ENCODE data around the gene WFDC5.
"Not testable (repeated sequence)": the region's sequence is repeated elsewhere in the genome, so short reads cannot be mapped to it uniquely, and the experiment has no call there.

WFDC5 gene

GRCh38 chr20:45152405-45152804, 37.4 kb upstream of the WFDC5 start:
- H3K27ac ChIP-seq: no peak overlapping the region
- TF ChIP-seq CTCF (conservative IDR thresholded peaks at IDR 0.05) (no peak), ZFX (IDR thresholded peaks at IDR 0.05) (no peak)

- TF ChIP-seq CTCF (conservative IDR thresholded peaks at IDR 0.05) (no peak), ZFX (IDR thresholded peaks at IDR 0.05) (no peak)
- H3K27ac ChIP-seq: no peak overlapping the region
Measured at GRCh38 chr20:45149062-45149461, 34.1 kb upstream of the WFDC5 start.

GRCh38 chr20:45140836-45141235, 25.9 kb upstream of the WFDC5 start:
- no peak overlapping the region for H3K27ac ChIP-seq
- TF ChIP-seq ZFX (IDR thresholded peaks at IDR 0.05) (no peak), CTCF (conservative IDR thresholded peaks at IDR 0.05) (no peak)

GRCh38 chr20:45139733-45140375, 24.9 kb upstream of the WFDC5 start:
- not testable (repeated sequence) for H3K27ac ChIP-seq

- peak; percentile 96 for TF ChIP-seq CTCF (conservative IDR thresholded peaks at IDR 0.05)
- no peak for TF ChIP-seq ZFX (IDR thresholded peaks at IDR 0.05)
- no peak overlapping the region for H3K27ac ChIP-seq
Measured at GRCh38 chr20:45138561-45139300, 23.8 kb upstream of the WFDC5 start.

- no peak overlapping the region for H3K27ac ChIP-seq
- TF ChIP-seq CTCF (conservative IDR thresholded peaks at IDR 0.05) (no peak), ZFX (IDR thresholded peaks at IDR 0.05) (no peak)
Measured at GRCh38 chr20:45136911-45137310, 21.9 kb upstream of the WFDC5 start.

GRCh38 chr20:45128099-45128498, 13.1 kb upstream of the WFDC5 start:
- no peak for TF ChIP-seq CTCF (conservative IDR thresholded peaks at IDR 0.05)
- no peak for TF ChIP-seq ZFX (IDR thresholded peaks at IDR 0.05)
- H3K27ac ChIP-seq: no peak overlapping the region

- TF ChIP-seq CTCF (conservative IDR thresholded peaks at IDR 0.05) (no peak), ZFX (IDR thresholded peaks at IDR 0.05) (no peak)
- H3K27ac ChIP-seq: no peak within 1 kb of the TSS
Measured at GRCh38 chr20:45124365-45124764, 9.4 kb upstream of the WFDC5 start, which contains the start of gene WFDC12. Gene WFDC12 (minus strand): TSS chr20:45124465. CDS start chr20:45124447, 18 bp downstream.

Measured in C4-2B (cell line).